Measurements from ENCODE around the gene YTHDF2.
A peak's percentile ranks its signal among the peaks of the same experiment; 100 is the strongest.
"Not testable (repeated sequence)": the region's sequence is repeated elsewhere in the genome, so short reads cannot be mapped to it uniquely, and the experiment has no call there.

YTHDF2 gene

GRCh38 chr1:28736450-28737306 is at the start of gene YTHDF2:
Gene YTHDF2, plus strand, starts transcription at chr1:28736940. Its CDS starts 181 bp downstream, at chr1:28737121.
- peak; percentile 87 for DNase-seq (ENCODE audit: low spot score)

GRCh38 chr1:28691627-28692026 is 45.1 kb upstream of the YTHDF2 start:
- DNase-seq (ENCODE audit: low spot score) = not testable (repeated sequence)

GRCh38 chr1:28703629-28704028 is 33.1 kb upstream of the YTHDF2 start:
- DNase-seq (ENCODE audit: low spot score) = no peak

GRCh38 chr1:28716336-28716735 is 20.4 kb upstream of the YTHDF2 start:
- DNase-seq (ENCODE audit: low spot score) = no peak

- DNase-seq (ENCODE audit: low spot score) = no peak
Observed at GRCh38 chr1:28718166-28718565, 18.6 kb upstream of the YTHDF2 start.

GRCh38 chr1:28718586-28719331 is 18.0 kb upstream of the YTHDF2 start:
- no peak for DNase-seq (ENCODE audit: low spot score)

GRCh38 chr1:28719332-28719619 is 17.5 kb upstream of the YTHDF2 start:
- DNase-seq (ENCODE audit: low spot score) = no peak

- DNase-seq (ENCODE audit: low spot score) = no peak
Observed at GRCh38 chr1:28720376-28720775, 16.4 kb upstream of the YTHDF2 start.

- not testable (repeated sequence) for DNase-seq (ENCODE audit: low spot score)
Observed at GRCh38 chr1:28721927-28722326, 14.8 kb upstream of the YTHDF2 start.

- not testable (repeated sequence) for DNase-seq (ENCODE audit: low spot score)
Observed at GRCh38 chr1:28725365-28725764, 11.4 kb upstream of the YTHDF2 start.

- DNase-seq (ENCODE audit: low spot score) = no peak
Observed at GRCh38 chr1:28735961-28736449, 735 bp upstream of the YTHDF2 start.

GRCh38 chr1:28737307-28738132 is 780 bp downstream of the YTHDF2 start:
- peak; percentile 52 for DNase-seq (ENCODE audit: low spot score)

- DNase-seq (ENCODE audit: low spot score) = no peak
Observed at GRCh38 chr1:28740118-28740517, 3.4 kb downstream of the YTHDF2 start.

GRCh38 chr1:28744184-28744583 is 7.4 kb downstream of the YTHDF2 start:
- no peak for DNase-seq (ENCODE audit: low spot score)

- DNase-seq (ENCODE audit: low spot score) = no peak
Observed at GRCh38 chr1:28745653-28746173, 9.0 kb downstream of the YTHDF2 start.

GRCh38 chr1:28750330-28750729 is 13.6 kb downstream of the YTHDF2 start:
- DNase-seq (ENCODE audit: low spot score) = no peak

GRCh38 chr1:28750771-28751294 is 14.1 kb downstream of the YTHDF2 start:
- DNase-seq (ENCODE audit: low spot score) = not testable (repeated sequence)

GRCh38 chr1:28751315-28752060 is 14.7 kb downstream of the YTHDF2 start:
- no peak for DNase-seq (ENCODE audit: low spot score)

GRCh38 chr1:28755701-28756100 is 19.0 kb downstream of the YTHDF2 start:
- no peak for DNase-seq (ENCODE audit: low spot score)

- DNase-seq (ENCODE audit: low spot score) = no peak
Observed at GRCh38 chr1:28756846-28757245, 20.1 kb downstream of the YTHDF2 start.

- no peak for DNase-seq (ENCODE audit: low spot score)
Observed at GRCh38 chr1:28758420-28758819, 21.7 kb downstream of the YTHDF2 start.
